GM20000 (cell line): Measurements from ENCODE around the gene C9orf85.
"Not testable (repeated sequence)": the region's sequence is repeated elsewhere in the genome, so short reads cannot be mapped to it uniquely, and the experiment has no call there.

Source experiments
- DNase-seq: peaks from one replicate; pipeline ENCODE4 v3.0.0; 2012; ENCODE audit warnings: low spot score
- TF ChIP-seq, protein P1 (sequence below): IDR thresholded peaks from 2 replicates; pipeline ENCODE4 v1.5.1; 2012; ENCODE audit warnings: mild to moderate bottlenecking, control low read depth; ENCODE audit errors: extremely low read depth, missing control alignments

The C9orf85 gene

GRCh38 chr9:71985297-71985911 is 74.0 kb downstream of the C9orf85 start:
- no peak for DNase-seq
- TF ChIP-seq, protein P1, sequence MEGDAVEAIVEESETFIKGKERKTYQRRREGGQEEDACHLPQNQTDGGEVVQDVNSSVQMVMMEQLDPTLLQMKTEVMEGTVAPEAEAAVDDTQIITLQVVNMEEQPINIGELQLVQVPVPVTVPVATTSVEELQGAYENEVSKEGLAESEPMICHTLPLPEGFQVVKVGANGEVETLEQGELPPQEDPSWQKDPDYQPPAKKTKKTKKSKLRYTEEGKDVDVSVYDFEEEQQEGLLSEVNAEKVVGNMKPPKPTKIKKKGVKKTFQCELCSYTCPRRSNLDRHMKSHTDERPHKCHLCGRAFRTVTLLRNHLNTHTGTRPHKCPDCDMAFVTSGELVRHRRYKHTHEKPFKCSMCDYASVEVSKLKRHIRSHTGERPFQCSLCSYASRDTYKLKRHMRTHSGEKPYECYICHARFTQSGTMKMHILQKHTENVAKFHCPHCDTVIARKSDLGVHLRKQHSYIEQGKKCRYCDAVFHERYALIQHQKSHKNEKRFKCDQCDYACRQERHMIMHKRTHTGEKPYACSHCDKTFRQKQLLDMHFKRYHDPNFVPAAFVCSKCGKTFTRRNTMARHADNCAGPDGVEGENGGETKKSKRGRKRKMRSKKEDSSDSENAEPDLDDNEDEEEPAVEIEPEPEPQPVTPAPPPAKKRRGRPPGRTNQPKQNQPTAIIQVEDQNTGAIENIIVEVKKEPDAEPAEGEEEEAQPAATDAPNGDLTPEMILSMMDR, result no peak

DNA sequence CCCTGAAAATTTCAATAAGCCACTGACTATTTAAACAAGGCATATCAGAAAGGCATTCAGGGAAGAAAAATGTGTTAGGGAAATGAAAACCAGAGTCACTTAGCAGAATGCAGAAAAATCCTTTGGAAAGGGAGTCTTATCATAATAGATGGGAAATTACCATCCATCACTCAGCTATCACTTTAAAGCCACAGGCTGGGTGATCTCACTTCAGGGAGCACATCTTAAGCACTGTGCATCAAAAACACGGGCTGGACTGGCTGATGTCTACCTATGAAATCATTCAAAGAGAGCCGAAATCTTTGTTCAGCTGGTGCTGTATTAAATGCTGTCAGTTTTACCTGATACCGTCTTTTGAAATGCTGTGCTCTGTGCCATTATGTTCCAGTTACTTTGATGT is 75.5 kb downstream of the C9orf85 start:
- no peak for DNase-seq
- TF ChIP-seq, protein P1, result no peak

GRCh38 chr9:71987471-71988371 is 76.3 kb downstream of the C9orf85 start:
- no peak for DNase-seq
- TF ChIP-seq, protein P1, result no peak

DNA sequence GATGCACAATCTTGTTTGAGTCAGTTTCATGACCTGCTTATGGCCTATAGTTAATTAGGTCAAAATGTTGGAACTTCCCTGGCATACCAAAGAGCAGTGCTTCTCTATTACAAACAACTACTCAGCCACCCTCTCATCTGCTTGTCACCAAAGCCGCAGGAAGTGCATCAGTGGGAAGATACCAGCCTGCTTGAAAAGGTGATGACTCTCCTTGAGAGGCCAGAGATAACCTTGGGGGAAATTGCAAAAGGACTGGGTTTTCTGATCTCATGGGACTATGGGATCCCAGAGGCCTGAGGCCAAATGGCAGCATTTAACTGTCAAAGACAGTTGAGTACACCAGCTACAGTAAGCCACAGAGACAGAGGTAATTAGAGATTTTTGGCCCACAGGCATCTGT is 79.0 kb downstream of the C9orf85 start:
- no peak for DNase-seq
- TF ChIP-seq, protein P1, result no peak

DNA sequence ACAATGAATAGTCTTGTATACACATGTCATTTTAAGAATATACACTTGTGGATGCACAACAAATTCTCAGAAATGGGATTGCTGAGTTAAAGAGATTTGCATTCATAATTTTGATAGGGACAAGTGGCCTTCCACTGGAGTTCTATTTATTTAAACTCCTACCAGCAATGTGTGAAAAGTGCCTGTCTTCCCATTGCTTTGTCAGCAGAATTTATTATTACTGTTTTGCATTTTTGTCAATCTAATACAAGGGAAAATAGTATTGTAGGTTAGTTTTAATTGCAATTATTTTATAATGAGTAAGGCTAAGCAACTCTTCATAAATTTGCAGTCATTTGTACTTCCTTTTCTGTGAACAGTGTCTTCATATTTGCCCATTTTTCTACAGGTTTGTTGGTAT is 94.0 kb downstream of the C9orf85 start:
- DNase-seq, result no peak
- TF ChIP-seq, protein P1, result no peak

DNA sequence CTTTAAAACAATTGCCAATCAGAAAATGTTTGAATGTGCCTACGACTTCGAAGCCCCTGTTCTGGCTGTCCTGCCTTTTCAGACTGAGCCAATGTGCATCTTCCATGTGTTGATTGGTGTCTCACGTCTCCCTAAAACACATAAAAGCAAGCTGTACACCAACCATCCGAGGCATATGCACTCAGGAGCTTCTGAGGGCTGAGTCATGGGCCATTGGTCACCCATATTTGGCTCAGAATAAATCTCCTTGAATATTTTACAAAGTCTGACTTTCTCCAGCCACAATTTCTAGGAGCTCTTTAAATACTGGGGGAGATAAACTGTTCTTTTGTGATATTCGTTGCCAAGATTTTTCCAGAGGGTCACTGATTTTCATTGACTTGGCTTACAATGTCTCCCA is 95.1 kb downstream of the C9orf85 start:
- TF ChIP-seq, protein P1, result no peak
- no peak for DNase-seq

DNA sequence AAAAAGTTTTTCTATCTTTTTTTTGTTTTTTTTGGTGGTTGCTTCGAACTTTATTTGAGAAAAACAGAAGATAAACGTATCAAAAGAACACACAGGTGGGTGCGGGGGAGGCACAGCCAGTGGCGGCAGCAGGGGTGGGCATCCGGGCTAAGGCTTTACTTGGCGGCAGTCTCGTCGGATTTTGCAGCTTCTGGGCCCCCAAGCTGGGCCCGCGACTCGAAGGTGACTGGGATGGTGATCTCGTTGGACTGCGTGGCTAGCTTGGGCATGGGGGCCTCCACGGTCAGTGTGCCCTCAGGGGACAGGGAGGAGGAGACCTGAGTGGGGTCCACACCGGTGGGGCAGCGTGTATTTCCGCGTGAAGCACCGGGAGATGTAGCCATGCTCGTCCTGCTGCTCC is 96.3 kb downstream of the C9orf85 start:
- DNase-seq, result not testable (repeated sequence)
